GM03348 (cell line): Measurements from ENCODE around the gene SLC26A6.
A peak's percentile ranks its signal among the peaks of the same experiment; 100 is the strongest.

Experiments
- DNase-seq: peaks from one replicate; pipeline ENCODE4 v3.0.0; 2012; ENCODE audit warnings: low spot score

Gene SLC26A6

GRCh38 chr3:48635222-48636021 lies at the start of gene SLC26A6:
Gene SLC26A6 (minus strand): TSS chr3:48635461. CDS start chr3:48635393, 68 bp downstream.
- DNase-seq: peak; percentile 100

- peak; percentile 42 for DNase-seq
Observed at GRCh38 chr3:48684480-48685143, 49.4 kb upstream of the SLC26A6 start.

- no peak for DNase-seq
Observed at GRCh38 chr3:48684054-48684349, 48.7 kb upstream of the SLC26A6 start.

GRCh38 chr3:48682786-48683185 lies 47.5 kb upstream of the SLC26A6 start:
- DNase-seq: no peak

- DNase-seq: no peak
Observed at GRCh38 chr3:48681974-48682610, 46.8 kb upstream of the SLC26A6 start.

GRCh38 chr3:48681541-48681880 lies 46.2 kb upstream of the SLC26A6 start:
- no peak for DNase-seq

GRCh38 chr3:48680811-48681540 lies 45.7 kb upstream of the SLC26A6 start:
- no peak for DNase-seq

- DNase-seq: no peak
Observed at GRCh38 chr3:48679411-48680391, 44.4 kb upstream of the SLC26A6 start.

GRCh38 chr3:48678566-48679380 lies 43.5 kb upstream of the SLC26A6 start:
- DNase-seq: no peak

- no peak for DNase-seq
Observed at GRCh38 chr3:48678056-48678455, 42.8 kb upstream of the SLC26A6 start.

- DNase-seq: no peak
Observed at GRCh38 chr3:48674505-48674904, 39.2 kb upstream of the SLC26A6 start.

- DNase-seq: no peak
Observed at GRCh38 chr3:48672522-48672921, 37.3 kb upstream of the SLC26A6 start.

GRCh38 chr3:48664929-48665328 lies 29.7 kb upstream of the SLC26A6 start:
- DNase-seq: no peak

GRCh38 chr3:48664313-48664644 lies 29.0 kb upstream of the SLC26A6 start:
- no peak for DNase-seq

GRCh38 chr3:48663489-48664312 lies 28.4 kb upstream of the SLC26A6 start:
- DNase-seq: peak; percentile 99

- peak; percentile 87 for DNase-seq
Observed at GRCh38 chr3:48662753-48663488, 27.7 kb upstream of the SLC26A6 start, which contains the start of gene CELSR3. Gene CELSR3 (minus strand): TSS chr3:48662886. CDS start chr3:48662634, 252 bp downstream.

- no peak for DNase-seq
Observed at GRCh38 chr3:48662145-48662752, 27.0 kb upstream of the SLC26A6 start.

- peak; percentile 91 for DNase-seq
Observed at GRCh38 chr3:48661501-48662144, 26.4 kb upstream of the SLC26A6 start.
